KOPT-K1 (cell line): ENCODE data around the gene PTPRD.

Source experiments
- H3K27ac ChIP-seq: fragments of 200-600 bp; sonication (generic); 2 replicates; pipeline ENCODE4 v1.5.1; 2016; ENCODE audit warnings: antibody characterized with exemption, mild to moderate bottlenecking, low read depth, low read length; ENCODE audit not compliant: poor library complexity, severe bottlenecking
- H3K36me3 ChIP-seq: fragments of 200-600 bp; sonication (generic); 2 replicates; pipeline ENCODE4 v1.5.1; 2017; ENCODE audit warnings: antibody characterized with exemption, mild to moderate bottlenecking, low read length, moderate library complexity; ENCODE audit not compliant: insufficient read depth
- H3K9me3 ChIP-seq: fragments of 200-600 bp; sonication (generic); 2 replicates; pipeline ENCODE4 v1.5.1; 2017; ENCODE audit warnings: antibody characterized with exemption, low read length, mild to moderate bottlenecking; ENCODE audit not compliant: insufficient read depth, poor library complexity, severe bottlenecking

PTPRD gene

GRCh38 chr9:8604201-8604600 is 2008.6 kb downstream of the PTPRD start:
- Histone ChIP-seq H3K9me3 (no peaks in the 10 kb centered on the region), H3K27ac (no peak overlapping the region), H3K36me3 (no peaks in the 10 kb centered on the region)

DNA sequence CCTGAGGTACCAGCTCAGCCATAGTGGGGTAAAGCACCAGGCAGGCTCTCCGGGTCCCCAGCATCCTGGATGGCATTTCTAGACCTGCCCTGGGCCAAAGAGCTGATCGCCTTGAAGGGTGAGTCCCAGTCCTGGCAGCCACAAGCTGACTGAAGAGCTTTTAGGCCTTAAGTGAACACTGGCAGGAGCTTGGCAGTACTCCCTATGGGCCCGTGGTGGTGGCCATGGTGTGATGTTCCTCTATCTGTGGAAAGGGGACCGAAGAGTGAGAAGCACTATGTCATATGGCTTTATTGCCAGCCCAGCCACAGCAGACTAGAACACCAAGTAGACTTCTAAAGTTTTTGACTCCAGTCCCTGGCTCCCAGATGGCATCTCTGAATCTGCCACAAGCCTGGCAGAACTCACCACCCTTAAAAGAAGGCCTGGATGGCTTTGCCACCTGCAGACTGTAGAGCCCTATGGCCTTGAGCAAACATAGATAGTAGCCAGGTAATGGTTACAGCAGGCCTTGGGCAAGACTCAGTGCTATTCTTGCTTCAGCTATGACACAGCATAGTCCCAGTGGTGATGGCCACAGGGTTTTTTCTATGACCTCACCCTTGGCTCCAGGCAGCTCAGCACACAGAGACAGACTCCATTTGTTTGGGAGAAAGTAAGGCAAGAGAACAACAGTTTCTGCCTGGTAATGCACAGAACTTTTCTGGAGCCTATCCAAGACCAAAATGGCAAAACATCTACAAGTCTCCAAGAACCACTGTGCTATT is 2011.7 kb downstream of the PTPRD start:
- Histone ChIP-seq H3K36me3 (no peaks in the 10 kb centered on the region), H3K27ac (no peak overlapping the region), H3K9me3 (no peaks in the 10 kb centered on the region)

DNA sequence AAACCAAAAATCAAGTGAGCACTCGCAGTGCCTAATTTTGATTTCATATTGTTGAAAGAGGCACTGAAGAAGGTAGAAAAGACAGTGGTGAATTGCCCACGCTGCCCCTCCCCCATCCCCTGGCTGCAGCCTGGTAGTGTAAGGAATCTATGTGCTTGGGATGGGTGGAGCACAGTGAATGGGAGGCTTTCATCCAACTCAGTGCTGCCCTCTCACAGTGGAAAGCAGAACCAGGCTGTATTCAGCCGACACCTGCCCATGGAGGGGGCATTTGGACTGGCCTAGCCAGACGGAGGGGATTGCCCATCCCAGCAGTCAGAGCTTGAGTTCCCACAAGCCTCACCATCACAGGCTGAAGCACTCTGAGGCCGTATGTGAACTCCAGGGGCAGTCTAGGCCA is 2012.9 kb downstream of the PTPRD start:
- Histone ChIP-seq H3K36me3 (no peaks in the 10 kb centered on the region), H3K27ac (no peak overlapping the region), H3K9me3 (no peaks in the 10 kb centered on the region)

GRCh38 chr9:8589476-8589875 is 2023.3 kb downstream of the PTPRD start:
- no peaks in the 10 kb centered on the region for H3K9me3 ChIP-seq
- H3K27ac ChIP-seq = no peak overlapping the region
- H3K36me3 ChIP-seq = no peaks in the 10 kb centered on the region

DNA sequence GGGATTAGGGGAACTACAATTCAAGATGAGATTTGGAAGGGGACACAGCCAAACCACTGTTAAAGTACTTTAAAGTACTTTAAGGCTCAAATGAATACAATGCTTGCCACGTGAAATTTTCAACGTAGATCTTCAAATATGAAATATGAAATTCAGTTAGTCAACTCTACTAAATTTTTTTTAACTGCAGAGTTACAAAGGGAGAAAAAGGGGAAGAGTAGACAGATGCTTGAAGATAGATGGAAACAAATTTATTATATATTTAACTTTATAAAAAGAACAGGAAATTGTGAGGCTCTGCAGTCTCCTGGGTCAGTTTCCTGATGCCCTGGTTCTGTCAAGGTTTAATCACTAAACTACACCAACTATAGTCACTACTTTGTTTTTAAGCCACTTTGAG is 2027.8 kb downstream of the PTPRD start:
- H3K36me3 ChIP-seq = no peaks in the 10 kb centered on the region
- no peaks in the 10 kb centered on the region for H3K9me3 ChIP-seq
- H3K27ac ChIP-seq = no peak overlapping the region

GRCh38 chr9:8579661-8580060 is 2033.1 kb downstream of the PTPRD start:
- H3K9me3 ChIP-seq = no peaks in the 10 kb centered on the region
- no peaks in the 10 kb centered on the region for H3K36me3 ChIP-seq
- H3K27ac ChIP-seq = no peak overlapping the region

- H3K36me3 ChIP-seq = no peaks in the 10 kb centered on the region
- H3K9me3 ChIP-seq = no peaks in the 10 kb centered on the region
- no peak overlapping the region for H3K27ac ChIP-seq
These were observed 2036.1 kb downstream of the PTPRD start for GRCh38 chr9:8576741-8577140.

- Histone ChIP-seq H3K36me3 (no peaks in the 10 kb centered on the region), H3K27ac (no peak overlapping the region), H3K9me3 (no peaks in the 10 kb centered on the region)
These were observed 2038.0 kb downstream of the PTPRD start for GRCh38 chr9:8574846-8575245.

GRCh38 chr9:8572209-8572608 is 2040.6 kb downstream of the PTPRD start:
- Histone ChIP-seq H3K9me3 (no peaks in the 10 kb centered on the region), H3K36me3 (no peaks in the 10 kb centered on the region), H3K27ac (no peak overlapping the region)

DNA sequence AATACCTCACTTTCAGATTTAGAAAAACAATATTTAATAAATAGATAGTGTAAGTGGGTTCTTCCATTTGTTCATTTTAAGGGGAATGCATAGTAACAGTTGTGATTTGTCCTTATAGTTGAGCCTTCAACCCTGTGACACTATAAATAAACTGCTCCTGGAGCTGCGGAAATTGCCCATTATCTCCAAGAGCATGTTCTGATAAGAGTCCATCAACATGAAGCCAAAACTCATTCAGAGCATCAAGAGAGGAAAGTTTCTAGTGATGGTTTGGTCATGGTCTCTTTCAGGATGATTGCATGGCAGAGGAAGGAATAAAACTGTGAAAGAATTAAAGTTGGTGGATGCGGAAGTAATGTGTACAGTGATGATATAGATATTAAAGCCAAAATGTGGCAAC is 2041.2 kb downstream of the PTPRD start:
- Histone ChIP-seq H3K36me3 (no peaks in the 10 kb centered on the region), H3K27ac (no peak overlapping the region), H3K9me3 (no peaks in the 10 kb centered on the region)

- no peaks in the 10 kb centered on the region for H3K36me3 ChIP-seq
- no peaks in the 10 kb centered on the region for H3K9me3 ChIP-seq
- H3K27ac ChIP-seq = no peak overlapping the region
These were observed 2042.0 kb downstream of the PTPRD start for GRCh38 chr9:8570776-8571175.

DNA sequence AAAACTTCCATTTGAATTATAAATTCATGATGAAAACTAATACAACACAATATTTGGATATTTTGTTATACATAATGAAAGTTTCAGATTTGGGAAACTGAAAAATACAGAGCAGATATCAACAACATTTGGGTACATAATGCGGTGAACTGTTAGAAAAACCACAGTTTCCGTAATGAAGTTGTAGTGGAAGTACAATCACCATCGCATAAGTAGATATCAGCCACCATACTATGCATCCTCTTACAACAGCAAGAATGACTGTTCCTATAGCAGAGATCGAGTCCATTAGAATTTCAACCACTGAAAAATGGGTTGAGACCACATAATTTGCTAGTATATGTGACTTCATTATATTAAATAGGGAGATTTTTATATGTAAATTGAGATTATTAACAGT is 2043.0 kb downstream of the PTPRD start:
- Histone ChIP-seq H3K27ac (no peak overlapping the region), H3K36me3 (no peaks in the 10 kb centered on the region), H3K9me3 (no peaks in the 10 kb centered on the region)

- H3K36me3 ChIP-seq = no peaks in the 10 kb centered on the region
These were observed 2044.7 kb downstream of the PTPRD start for GRCh38 chr9:8567963-8568579.

DNA sequence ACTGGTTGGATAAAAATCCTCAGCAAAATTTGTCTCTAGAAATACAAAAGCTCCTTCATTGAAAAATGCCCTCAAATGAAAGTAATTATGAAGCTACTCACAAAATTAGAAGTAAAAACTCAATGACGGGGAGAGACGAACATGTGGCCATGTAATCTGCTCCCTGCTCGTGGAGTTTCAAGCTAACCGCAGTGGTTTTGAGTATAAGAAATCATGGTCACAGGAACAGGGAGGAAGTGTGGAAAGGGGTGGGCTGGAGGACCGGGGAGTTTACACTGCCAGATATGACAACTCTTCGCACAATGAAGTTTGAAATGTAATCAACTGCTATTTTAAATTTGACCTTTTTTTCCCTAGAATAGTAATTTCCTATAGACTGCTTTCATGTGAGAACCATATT is 2047.8 kb downstream of the PTPRD start:
- Histone ChIP-seq H3K27ac (no peak overlapping the region), H3K36me3 (no peaks in the 10 kb centered on the region), H3K9me3 (no peaks in the 10 kb centered on the region)

More at GRCh38 chr9:8567963-8568579, 2044.7 kb downstream of the PTPRD start:
- H3K27ac ChIP-seq = no peak overlapping the region
- no peaks in the 10 kb centered on the region for H3K9me3 ChIP-seq

DNA sequence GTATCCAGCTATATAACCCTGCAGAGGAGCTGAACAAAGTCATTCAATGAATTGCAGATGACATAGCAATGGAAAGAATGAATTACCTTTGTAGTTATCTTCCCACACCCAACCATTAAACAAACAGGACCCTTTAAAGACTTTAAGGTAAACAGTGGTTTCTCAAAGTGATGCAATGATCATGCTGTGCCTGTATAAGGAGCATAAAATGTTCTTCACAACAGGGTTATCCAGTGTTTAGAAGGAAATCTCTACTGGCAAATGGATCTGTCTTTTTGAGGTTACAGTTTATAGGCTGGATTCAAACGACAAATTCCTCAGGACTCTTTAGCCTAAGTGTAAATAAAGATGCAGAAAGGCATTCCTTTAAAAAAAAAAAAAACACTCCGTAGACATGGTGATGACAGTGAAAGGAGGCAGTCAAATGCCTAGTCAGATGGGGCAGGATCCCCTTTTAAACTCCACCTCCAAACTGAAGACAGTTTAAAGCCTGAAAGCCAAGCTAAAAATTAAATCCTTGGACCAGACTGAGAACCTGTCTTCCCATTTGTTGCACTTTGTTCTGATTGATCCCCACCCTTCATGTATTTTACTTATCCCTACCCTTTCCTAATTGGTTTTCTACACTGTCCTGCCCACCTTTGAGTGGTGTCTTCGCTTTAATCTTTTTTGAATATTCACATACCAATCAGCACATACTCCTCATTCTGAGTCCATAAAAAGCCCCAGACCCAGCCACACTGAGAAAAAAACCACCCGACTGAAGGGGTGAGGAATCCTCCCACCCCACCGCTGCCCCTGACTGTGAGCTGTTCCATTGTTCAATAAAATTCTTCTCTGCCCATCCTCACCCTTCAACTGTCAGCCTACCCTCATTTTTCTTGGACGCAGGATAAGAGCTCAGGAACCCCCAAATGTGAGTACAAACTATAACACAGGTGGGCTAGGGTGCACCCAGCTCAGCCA is 2052.0 kb downstream of the PTPRD start:
- Histone ChIP-seq H3K27ac (no peak overlapping the region), H3K9me3 (no peaks in the 10 kb centered on the region), H3K36me3 (no peaks in the 10 kb centered on the region)
